Erythroblast (primary cell): ENCODE data around the gene ADARB2.

Experiments used
- GATA1 ChIP-seq: IDR thresholded peaks from 2 replicates; pipeline ENCODE4 v1.6.1; 2011; ENCODE audit warnings: low read depth, mild to moderate bottlenecking, control low read depth, low read length, moderate library complexity
- POLR2A ChIP-seq: IDR thresholded peaks from 2 replicates; pipeline ENCODE4 v1.6.1; 2011; ENCODE audit warnings: mild to moderate bottlenecking, low read length

DNA sequence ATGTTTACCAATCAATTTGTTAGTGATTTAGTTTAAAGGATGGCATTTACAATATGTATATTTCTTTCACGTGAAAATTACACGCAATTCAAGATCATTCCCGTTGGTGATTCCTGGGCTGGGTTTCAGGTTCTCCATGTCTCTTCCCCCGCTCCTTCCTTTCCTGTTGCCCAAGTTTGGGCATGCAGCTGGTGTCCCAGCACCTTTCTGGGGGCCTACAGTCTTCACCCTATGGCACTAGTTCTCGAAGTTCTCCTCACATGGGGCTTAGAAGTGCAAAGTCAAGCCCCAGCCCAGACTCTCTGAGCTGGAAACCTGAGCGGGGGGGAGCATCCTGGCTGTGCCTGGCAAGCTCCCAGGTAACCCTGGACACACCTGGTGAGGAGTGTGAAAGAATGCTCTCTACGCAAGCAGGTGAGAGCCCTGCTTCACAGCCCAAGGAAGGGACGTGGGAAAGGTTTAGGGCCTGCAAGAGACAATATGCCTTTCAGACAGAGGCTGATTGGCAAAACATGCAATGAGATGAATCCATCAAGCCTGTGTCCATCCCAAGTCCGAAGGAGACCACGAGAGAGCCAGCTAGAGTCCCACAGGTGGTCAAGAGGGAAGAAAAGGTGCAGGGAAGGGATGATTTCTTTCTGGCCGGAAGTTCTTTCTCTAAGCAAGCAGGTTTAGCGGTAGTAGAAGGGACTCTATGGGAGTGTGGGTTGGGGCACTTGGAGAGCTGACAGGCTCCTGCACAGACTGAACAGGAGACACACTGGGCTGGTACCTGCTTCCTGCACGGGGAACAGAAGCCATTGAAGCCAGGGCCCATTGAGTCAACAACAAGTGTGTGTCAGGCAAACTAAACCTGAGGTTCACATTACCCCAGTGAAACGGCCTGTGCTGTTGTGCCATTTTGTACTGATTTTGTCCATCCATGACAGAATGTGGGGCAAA lies 131.1 kb downstream of the ADARB2 start:
- TF ChIP-seq POLR2A (no peak), GATA1 (no peak)
